ENCODE results near the gene MAP2K2. TPM values are rescaled to one million over a fixed set of nuclear protein-coding genes. Genes with fewer than 3 reads are reported as not detected.

MAP2K2 gene
- total RNA-seq, 1 experiment from 2014 or later, result 151 TPM

GRCh38 chr19:4075373-4075772 lies 48.5 kb downstream of the MAP2K2 start:
- no peak for DNase-seq (ENCODE audit: low read depth, low spot score)
- intact Hi-C loops (cut with micrococcal nuclease; ENCODE audit: unreplicated experiment) (no loop called here), in situ Hi-C loops (cut with HindIII; ENCODE audit: low pct_unique_long_range_greater_than_20kb, low sequenced_read_pairs) (no loop called here)

GRCh38 chr19:4071610-4072009 lies 52.3 kb downstream of the MAP2K2 start:
- Histone ChIP-seq H3K27me3 (ENCODE audit: control insufficient read depth, insufficient read depth, low read length) (no peaks in the 10 kb centered on the region), H3K36me3 (ENCODE audit: control insufficient read depth, insufficient read depth, low read length) (no peaks in the 10 kb centered on the region), H3K4me3 (ENCODE audit: low read depth in 2 of 2, low read length in 2 of 2) (no peak overlapping the region), H3K27ac (ENCODE audit: low read length) (no peak overlapping the region), H3K9me3 (ENCODE audit: control insufficient read depth, insufficient read depth, low read depth, low read length) (no peaks in the 10 kb centered on the region), H3K4me1 (ENCODE audit: control insufficient read depth, insufficient read depth, low read length) (0 out of 2 replicates have a peak, but pooled peaks cover 5% of the 10 kb centered on the region)
- ATAC-seq (no peak), DNase-seq (ENCODE audit: low read depth, low spot score) (no peak)
- intact Hi-C loops (cut with micrococcal nuclease; ENCODE audit: unreplicated experiment) (no loop called here), in situ Hi-C loops (cut with HindIII; ENCODE audit: low pct_unique_long_range_greater_than_20kb, low sequenced_read_pairs) (no loop called here)
- ChIA-PET POLR2A (interaction anchor here (0.6 kb wide), 1 partner anchor 30 kb away, joined by 6 read pairs; no protein-coding TSS in a partner anchor), CTCF (no interaction called here)
- TF ChIP-seq TCF7L2 (IDR thresholded peaks at IDR 0.05; ENCODE audit: low read depth, low read length) (no peak), POLR2AphosphoS5 (IDR thresholded peaks at IDR 0.05; ENCODE audit: low read depth, low read length) (no peak), REST (IDR thresholded peaks at IDR 0.05; ENCODE audit: insufficient read depth in 1 of 2, low read depth in 2 of 2, low read length in 1 of 2) (no peak), SIN3A (IDR thresholded peaks at IDR 0.05; ENCODE audit: borderline replicate concordance, insufficient read depth, low read depth, low read length) (no peak), CTCF (IDR thresholded peaks at IDR 0.05) (no peak)
- BruUV-seq (replicated peaks), result no TSS peak

More at GRCh38 chr19:4075373-4075772, 48.5 kb downstream of the MAP2K2 start:
- Histone ChIP-seq H3K27me3 (ENCODE audit: control insufficient read depth, insufficient read depth, low read length) (no peaks in the 10 kb centered on the region), H3K9me3 (ENCODE audit: control insufficient read depth, insufficient read depth, low read depth, low read length) (no peaks in the 10 kb centered on the region), H3K27ac (ENCODE audit: low read length) (no peak overlapping the region), H3K36me3 (ENCODE audit: control insufficient read depth, insufficient read depth, low read length) (no peaks in the 10 kb centered on the region), H3K4me3 (ENCODE audit: low read depth in 2 of 2, low read length in 2 of 2) (no peak overlapping the region), H3K4me1 (ENCODE audit: control insufficient read depth, insufficient read depth, low read length) (peaks cover 4% of the 10 kb centered on the region)
- ATAC-seq, result no peak
- BruUV-seq (replicated peaks), result no TSS peak
- TF ChIP-seq REST (IDR thresholded peaks at IDR 0.05; ENCODE audit: insufficient read depth in 1 of 2, low read depth in 2 of 2, low read length in 1 of 2) (no peak), POLR2AphosphoS5 (IDR thresholded peaks at IDR 0.05; ENCODE audit: low read depth, low read length) (no peak), SIN3A (IDR thresholded peaks at IDR 0.05; ENCODE audit: borderline replicate concordance, insufficient read depth, low read depth, low read length) (no peak), CTCF (IDR thresholded peaks at IDR 0.05) (no peak), TCF7L2 (IDR thresholded peaks at IDR 0.05; ENCODE audit: low read depth, low read length) (no peak)
- ChIA-PET POLR2A (no interaction called here), CTCF (no interaction called here)
